Nephron progenitor cell (in vitro differentiated cells): Measurements from ENCODE around the gene CAMK2G.

Source experiments
- DNase-seq: peaks from one replicate; pipeline ENCODE4 v3.0.0; 2021
- H3K27ac Mint-ChIP-seq: 2 replicates; pipeline ENCODE4 v1.8.0; 2021; ENCODE audit warnings: mild to moderate bottlenecking, moderate library complexity, mixed read lengths
- H3K27me3 Mint-ChIP-seq: 2 replicates; pipeline ENCODE4 v1.8.0; 2021; ENCODE audit warnings: mild to moderate bottlenecking, low read depth, mixed read lengths; ENCODE audit not compliant: poor library complexity
- H3K36me3 Mint-ChIP-seq: 2 replicates; pipeline ENCODE4 v1.8.0; 2021; ENCODE audit warnings: low read depth, mixed read lengths
- H3K4me1 Mint-ChIP-seq: 2 replicates; pipeline ENCODE4 v1.8.0; 2021; ENCODE audit warnings: mixed read lengths
- H3K4me3 Mint-ChIP-seq: 2 replicates; pipeline ENCODE4 v1.8.0; 2021; ENCODE audit warnings: mild to moderate bottlenecking, moderate library complexity, mixed read lengths
- H3K9me3 Mint-ChIP-seq: 2 replicates; pipeline ENCODE4 v1.8.0; 2021; ENCODE audit warnings: mild to moderate bottlenecking, moderate library complexity, mixed read lengths
- CTCF ChIP-seq: fragments of 200-600 bp; sonication (generic); IDR thresholded peaks from 2 replicates; pipeline ENCODE4 v1.5.0; 2021; ENCODE audit warnings: antibody characterized with exemption

CAMK2G gene

DNA sequence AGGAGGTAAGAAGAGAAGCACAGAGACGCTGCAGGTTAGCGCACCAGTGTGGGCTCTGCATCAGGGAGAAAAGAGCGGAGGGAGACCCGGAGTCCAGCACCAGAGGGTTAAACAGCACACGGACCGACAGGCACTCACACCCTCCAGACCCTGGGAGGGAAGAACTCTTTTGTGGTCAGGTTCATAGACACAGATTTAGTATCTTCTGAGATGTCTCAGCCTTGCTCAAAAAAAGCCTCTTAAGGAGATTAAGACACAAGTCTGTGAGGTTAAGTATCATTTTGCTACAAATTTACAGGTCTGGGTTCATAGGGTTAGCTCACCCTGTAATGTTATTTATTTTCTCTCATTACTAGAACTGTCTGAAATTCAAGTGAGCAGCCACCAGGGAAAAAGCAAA is 46.2 kb downstream of the CAMK2G start:
- Mint-ChIP-seq H3K27ac (peak overlapping the region; percentile 78), H3K27me3 (peaks cover 3% of the 10 kb centered on the region), H3K36me3 (no peaks in the 10 kb centered on the region), H3K4me1 (peaks cover 4% of the 10 kb centered on the region), H3K9me3 (no peaks in the 10 kb centered on the region), H3K4me3 (no peak overlapping the region)
- DNase-seq: no peak
- no peak for TF ChIP-seq CTCF

DNA sequence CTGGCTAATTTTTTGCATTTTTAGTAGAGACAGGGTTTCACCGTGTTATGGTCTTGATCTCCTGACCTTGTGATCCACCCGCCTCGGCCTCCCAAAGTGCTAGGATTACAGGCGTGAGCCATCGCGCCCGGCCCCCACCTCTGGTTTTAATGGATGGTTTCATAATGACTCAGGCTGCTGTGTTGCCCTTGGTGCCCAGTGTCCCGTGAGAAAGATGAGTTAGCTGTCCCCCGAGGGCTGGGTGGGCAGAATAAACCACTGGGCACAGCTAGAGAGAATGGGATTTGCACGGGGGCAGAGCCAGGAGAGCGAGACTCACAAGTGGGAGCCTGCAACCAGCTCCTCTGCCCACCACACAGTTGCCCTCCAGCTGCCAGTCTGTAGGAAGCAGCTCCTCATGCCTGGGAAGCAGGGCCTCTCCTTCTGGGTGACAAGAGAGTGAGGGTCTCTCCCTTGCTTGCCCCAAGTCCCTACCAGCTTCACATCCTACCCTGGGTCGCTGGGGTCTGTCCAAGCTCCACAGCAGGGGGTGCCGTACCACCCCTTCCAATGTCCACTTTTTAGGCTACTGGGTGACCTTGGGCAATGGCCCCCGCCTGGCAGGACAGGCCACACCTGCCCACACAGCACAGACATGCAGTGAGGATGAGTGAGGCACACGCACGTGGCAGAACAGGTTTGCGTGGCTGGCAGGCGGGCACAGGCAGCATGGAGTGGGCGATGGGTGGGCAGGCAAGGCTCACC is 46.8 kb downstream of the CAMK2G start:
- Mint-ChIP-seq H3K27ac (peak overlapping the region; percentile 78), H3K4me1 (peaks cover 4% of the 10 kb centered on the region), H3K36me3 (no peaks in the 10 kb centered on the region), H3K9me3 (no peaks in the 10 kb centered on the region), H3K4me3 (no peak overlapping the region), H3K27me3 (peaks cover 3% of the 10 kb centered on the region)
- TF ChIP-seq CTCF: no peak
- DNase-seq: no peak

- no peak overlapping the region for H3K4me3 Mint-ChIP-seq
- no peaks in the 10 kb centered on the region for H3K9me3 Mint-ChIP-seq
- H3K36me3 Mint-ChIP-seq: peaks cover 6% of the 10 kb centered on the region
- peaks cover 3% of the 10 kb centered on the region for H3K27me3 Mint-ChIP-seq
- no peak for TF ChIP-seq CTCF
- H3K27ac Mint-ChIP-seq: no peak overlapping the region
- DNase-seq: no peak
- H3K4me1 Mint-ChIP-seq: peaks cover 14% of the 10 kb centered on the region
Measured at GRCh38 chr10:73824146-73824725, 50.1 kb downstream of the CAMK2G start.

DNA sequence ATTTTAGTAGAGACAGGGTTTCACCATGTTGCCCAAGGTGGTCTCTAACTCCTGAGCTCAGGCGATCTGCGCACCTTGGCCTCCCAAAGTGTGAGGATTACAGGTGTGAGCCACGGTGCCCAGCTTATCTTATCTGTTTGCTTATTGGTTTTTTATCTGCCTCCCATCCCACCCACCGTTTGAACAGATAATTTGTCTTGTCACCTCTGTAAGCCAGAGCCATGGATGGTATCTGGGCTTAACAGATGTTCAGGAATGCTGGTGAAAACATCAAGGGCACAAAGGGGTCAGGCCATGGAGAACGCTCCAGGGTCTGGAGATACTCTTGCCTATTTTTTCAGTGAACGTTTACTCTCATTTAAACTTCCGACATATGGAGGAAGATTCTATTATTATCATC is 51.0 kb downstream of the CAMK2G start:
- no peak for TF ChIP-seq CTCF
- peaks cover 6% of the 10 kb centered on the region for H3K36me3 Mint-ChIP-seq
- H3K9me3 Mint-ChIP-seq: no peaks in the 10 kb centered on the region
- DNase-seq: no peak
- no peak overlapping the region for H3K27ac Mint-ChIP-seq
- H3K27me3 Mint-ChIP-seq: peaks cover 3% of the 10 kb centered on the region
- H3K4me3 Mint-ChIP-seq: no peak overlapping the region
- H3K4me1 Mint-ChIP-seq: peaks cover 22% of the 10 kb centered on the region

DNA sequence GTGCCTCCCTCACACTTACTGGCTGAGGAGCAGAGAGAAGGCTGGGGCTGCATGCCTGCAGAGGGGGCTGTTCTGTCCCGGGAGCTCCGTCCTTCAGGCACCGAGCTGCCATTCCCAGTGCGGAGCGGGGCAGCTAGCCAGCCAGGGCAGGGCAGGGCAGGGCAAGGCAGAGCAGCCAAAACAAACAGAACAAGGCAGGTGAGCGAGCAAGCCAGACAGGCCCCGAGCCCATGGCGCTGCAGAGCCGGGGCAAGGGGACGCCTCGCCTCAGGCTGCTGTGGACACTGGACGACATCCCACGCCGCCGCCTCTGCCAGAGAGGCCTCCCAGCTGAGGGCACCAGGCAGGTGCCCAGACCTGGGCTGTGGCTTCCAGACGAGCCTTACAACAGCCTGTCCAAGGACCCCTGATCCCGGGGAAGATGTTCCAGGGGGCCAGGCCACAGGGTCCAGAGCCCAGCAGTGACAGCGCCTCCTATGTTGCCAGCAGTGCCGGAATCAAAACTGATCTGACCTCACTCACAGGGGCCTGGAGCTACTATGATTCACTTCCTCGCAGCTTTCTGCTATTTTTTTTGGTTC is 54.8 kb downstream of the CAMK2G start:
- peak; percentile 31 for DNase-seq
- Mint-ChIP-seq H3K27me3 (peaks cover 3% of the 10 kb centered on the region), H3K9me3 (no peaks in the 10 kb centered on the region), H3K36me3 (peaks cover 13% of the 10 kb centered on the region), H3K4me3 (no peak overlapping the region), H3K27ac (peak overlapping the region; percentile 31), H3K4me1 (peaks cover 21% of the 10 kb centered on the region)
- TF ChIP-seq CTCF: no peak
